Panc1 (cell line): Measurements from ENCODE around the gene CCDC197.

Source experiments
- POLR2AphosphoS5 ChIP-seq: IDR thresholded peaks from 2 replicates; pipeline ENCODE4 v1.6.1; 2012; ENCODE audit warnings: mild to moderate bottlenecking, low read depth, low read length, moderate library complexity
- REST ChIP-seq, 2 experiments: IDR thresholded peaks; 2 replicates each; pipeline ENCODE4 v1.6.1; 2011 to 2012; ENCODE audit warnings: low read depth in 2 of 2, control low read depth in 1 of 2, low read length in 1 of 2, mild to moderate bottlenecking in 1 of 2, moderate library complexity in 1 of 2; ENCODE audit not compliant: insufficient read depth in 1 of 2
- SIN3A ChIP-seq: IDR thresholded peaks from 2 replicates; pipeline ENCODE4 v1.6.1; 2012; ENCODE audit warnings: low read depth, mild to moderate bottlenecking, low read length, moderate library complexity, borderline replicate concordance; ENCODE audit not compliant: insufficient read depth
- TF ChIP-seq, protein P1 (sequence below): fragments of 450-650 bp; IDR thresholded peaks from 2 replicates; pipeline ENCODE4 v1.5.1; 2017; ENCODE audit warnings: mild to moderate bottlenecking

GRCh38 chr14:93981316-93982229 lies 15.5 kb upstream of the CCDC197 start:
- TF ChIP-seq, protein P1, sequence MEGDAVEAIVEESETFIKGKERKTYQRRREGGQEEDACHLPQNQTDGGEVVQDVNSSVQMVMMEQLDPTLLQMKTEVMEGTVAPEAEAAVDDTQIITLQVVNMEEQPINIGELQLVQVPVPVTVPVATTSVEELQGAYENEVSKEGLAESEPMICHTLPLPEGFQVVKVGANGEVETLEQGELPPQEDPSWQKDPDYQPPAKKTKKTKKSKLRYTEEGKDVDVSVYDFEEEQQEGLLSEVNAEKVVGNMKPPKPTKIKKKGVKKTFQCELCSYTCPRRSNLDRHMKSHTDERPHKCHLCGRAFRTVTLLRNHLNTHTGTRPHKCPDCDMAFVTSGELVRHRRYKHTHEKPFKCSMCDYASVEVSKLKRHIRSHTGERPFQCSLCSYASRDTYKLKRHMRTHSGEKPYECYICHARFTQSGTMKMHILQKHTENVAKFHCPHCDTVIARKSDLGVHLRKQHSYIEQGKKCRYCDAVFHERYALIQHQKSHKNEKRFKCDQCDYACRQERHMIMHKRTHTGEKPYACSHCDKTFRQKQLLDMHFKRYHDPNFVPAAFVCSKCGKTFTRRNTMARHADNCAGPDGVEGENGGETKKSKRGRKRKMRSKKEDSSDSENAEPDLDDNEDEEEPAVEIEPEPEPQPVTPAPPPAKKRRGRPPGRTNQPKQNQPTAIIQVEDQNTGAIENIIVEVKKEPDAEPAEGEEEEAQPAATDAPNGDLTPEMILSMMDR, result no peak
- TF ChIP-seq SIN3A (no peak), POLR2AphosphoS5 (no peak), REST (IDR thresholded peaks at IDR 0.05; ENCODE audit: insufficient read depth in 1 of 2, low read depth in 2 of 2, low read length in 1 of 2) (no peak)
